GM08714 (cell line): ENCODE measurements around the gene RTN1.
"Not testable (repeated sequence)": the region's sequence is repeated elsewhere in the genome, so short reads cannot be mapped to it uniquely, and the experiment has no call there.

Experiments
- H3K4me3 ChIP-seq: fragments of 200-500 bp; sonication (Bioruptor generic); 2 replicates; pipeline ENCODE4 v1.5.1; 2014; ENCODE audit warnings: mild to moderate bottlenecking, low read length, inconsistent platforms
- ZNF274 ChIP-seq: IDR thresholded peaks from 2 replicates; pipeline ENCODE4 v1.6.1; 2012; ENCODE audit warnings: mild to moderate bottlenecking, low read depth, low read length

The RTN1 gene

DNA sequence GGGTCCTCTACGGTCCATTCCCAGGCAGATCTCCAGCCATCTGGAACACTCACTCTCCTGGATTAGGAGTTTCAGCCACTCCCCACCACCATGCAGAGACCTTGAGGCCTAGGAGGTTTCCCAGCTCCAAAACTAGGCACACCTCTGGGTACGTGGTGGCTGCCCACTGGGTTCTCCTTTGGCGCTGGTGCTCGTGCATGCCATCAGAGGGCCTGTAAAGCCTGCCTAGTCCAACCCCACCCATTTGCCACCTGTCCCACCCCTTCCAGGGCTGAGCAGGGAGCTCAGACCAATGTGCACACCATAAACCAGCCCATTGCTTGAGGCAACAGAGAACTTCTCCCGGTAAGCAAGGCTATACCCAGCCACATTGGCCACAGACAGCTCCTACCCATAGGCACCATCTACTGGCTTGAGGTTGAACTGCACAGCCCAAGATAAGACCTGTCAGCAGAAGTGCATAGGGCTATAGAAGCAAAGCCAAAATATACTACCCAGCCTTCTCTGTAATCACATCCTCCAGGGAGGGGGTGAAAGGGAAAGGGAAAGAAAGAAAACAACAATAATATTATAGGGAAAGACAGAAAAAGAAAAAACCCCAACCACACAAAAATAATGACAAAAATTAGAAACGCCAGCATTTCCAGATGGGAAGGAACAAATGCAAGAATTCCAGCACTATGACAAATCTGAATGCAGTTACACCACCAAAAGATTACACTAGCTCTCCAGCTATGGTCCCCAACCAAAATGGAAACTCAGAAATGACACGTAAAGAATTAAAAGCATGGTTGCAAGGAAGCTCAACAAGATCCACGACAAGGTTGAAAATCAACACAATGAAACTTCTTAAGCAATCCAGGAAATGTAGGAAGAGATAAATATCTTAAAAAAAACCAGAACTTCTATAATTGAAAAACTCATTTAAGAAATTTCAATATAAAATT lies 182.1 kb downstream of the RTN1 start:
- no peak for TF ChIP-seq ZNF274
- H3K4me3 ChIP-seq: no peak overlapping the region

DNA sequence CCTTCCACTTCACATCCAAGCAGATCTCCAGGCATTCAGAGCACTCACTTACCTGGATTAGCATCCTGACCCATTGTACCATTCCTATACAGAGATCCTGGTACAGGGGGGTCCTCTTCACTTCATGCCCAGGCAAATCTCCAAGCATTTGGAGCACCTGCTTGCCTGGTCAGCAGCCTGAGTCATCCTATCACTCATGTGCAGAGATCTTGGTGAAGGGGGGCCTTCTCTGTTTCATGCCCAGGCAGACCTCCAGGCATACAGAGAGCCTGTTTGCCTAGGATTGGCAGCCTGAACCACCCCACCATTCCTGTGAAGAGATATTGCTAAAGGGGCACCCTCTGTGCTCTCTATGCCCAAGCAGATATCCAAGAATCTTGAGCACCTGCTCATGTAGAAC lies 182.9 kb downstream of the RTN1 start:
- TF ChIP-seq ZNF274: no peak
- H3K4me3 ChIP-seq: no peak overlapping the region

DNA sequence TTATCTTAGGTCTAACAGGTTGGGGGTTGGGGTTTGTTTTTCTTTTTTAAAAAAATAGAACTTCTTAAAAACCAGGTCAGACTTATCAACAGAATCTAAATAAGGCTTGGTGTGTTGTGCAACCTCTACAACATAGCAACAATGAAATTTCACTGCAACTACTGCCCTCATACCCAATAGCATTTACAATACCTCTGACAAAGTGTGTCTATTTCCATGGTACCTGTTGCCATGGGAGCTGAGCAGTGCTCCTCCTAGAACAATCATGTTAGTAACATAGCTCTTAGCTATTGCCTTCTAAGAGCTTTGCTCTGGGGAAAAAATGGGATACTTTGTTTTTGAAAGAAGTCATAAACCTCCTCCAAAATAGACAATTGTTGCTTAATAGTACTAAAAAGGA lies 190.7 kb downstream of the RTN1 start:
- no peak for TF ChIP-seq ZNF274
- H3K4me3 ChIP-seq: no peak overlapping the region

DNA sequence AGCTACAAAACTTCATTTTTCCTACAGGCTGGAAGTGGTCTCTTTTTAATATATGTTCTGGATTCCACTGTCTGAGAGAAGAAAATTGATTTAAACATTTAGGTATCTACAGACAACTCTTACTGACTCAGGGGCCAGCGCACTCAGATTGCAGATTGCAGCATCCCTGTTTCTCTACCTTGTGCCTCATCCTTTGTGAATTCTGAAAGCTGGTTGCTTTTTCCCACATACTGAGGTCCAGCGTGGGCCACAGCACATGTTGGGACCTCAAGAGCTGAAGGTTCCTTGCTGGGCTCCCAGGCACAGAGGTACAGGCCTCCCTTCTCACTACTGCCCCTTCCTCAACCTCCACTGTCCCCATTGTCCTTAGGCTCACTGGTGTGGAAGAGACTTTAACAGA lies 192.2 kb downstream of the RTN1 start:
- no peak overlapping the region for H3K4me3 ChIP-seq
- TF ChIP-seq ZNF274: no peak

DNA sequence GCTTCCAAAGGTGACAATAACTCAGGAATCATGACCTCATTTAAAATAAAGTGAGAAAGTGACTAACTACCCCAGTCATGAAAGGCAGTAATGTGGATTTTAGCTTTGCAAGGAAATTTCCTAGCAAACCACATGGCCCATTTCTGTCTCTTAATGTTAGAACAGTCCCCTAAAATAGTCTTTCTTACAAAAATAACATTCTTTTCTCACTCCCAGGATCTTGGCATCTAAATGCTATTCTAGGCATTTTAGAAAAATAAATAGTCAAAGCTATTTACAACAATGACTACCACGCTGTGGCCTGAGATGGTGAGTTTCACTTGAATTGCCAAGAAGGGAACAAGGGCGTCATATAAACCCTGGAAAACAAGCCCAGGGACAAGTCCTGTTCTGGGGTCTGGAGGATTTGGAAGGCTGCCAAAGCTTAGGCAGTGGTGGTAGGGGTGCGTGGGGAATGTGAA lies 192.8 kb downstream of the RTN1 start:
- no peak for TF ChIP-seq ZNF274
- no peak overlapping the region for H3K4me3 ChIP-seq

DNA sequence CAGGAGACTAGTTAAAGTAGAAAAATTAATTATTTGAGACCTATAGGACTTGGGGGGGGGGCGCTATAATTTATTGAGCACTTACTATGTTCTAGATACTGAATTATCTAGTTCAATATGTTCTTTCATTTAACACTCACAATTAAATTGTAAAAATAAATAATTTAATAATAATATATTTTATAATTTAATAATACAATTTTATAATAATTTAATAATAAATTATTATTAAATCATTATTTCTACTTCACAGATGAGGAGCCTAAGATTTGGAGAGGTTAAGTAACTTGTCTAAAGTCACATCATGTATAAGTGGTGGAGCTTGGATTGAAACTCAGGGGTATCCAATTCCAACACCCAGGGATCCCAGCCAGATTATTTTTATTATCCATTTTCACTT lies 195.2 kb downstream of the RTN1 start:
- no peak for TF ChIP-seq ZNF274

DNA sequence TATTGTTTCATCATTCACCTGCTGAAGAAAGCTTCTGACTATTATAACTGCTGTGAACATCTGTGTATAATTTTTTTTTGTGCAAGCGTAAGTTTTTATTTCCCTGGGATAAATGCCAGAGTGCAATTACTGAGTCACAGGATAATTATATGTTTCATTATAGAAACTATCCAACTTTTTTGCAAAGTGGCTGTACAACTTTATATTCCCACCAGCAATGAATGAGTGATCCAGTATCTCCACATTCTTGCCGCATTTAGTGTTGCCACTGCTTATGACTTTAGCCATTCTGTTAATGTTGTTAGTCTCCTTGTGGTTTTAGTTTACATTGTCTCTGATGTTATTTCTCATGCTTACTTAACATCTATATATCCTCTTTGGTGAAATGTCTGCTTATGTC lies 205.8 kb downstream of the RTN1 start:
- TF ChIP-seq ZNF274: no peak

More for the DNA sequence above, 195.2 kb downstream of the RTN1 start:
- H3K4me3 ChIP-seq: no peak overlapping the region

DNA sequence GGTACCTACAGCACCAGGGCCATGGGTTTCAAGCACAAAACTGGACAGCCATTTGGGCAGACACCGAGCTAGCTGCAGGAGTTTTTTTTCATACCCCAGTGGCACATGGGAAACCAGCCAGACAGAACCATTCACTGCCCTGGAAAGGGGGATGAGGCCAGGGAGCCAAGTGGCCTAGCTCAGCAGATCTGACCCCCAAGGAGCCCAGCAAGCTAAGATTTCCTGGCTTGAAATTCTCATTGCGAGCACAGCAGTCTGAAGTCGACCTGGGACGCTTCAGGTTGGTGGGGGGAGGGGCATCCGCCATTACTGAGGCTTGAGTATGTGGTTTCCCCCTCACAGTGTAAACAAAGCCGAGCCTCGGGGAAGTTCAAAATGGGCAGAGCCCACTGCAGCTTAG lies 212.8 kb downstream of the RTN1 start:
- no peak overlapping the region for H3K4me3 ChIP-seq
- TF ChIP-seq ZNF274: no peak

More for the DNA sequence above, 205.8 kb downstream of the RTN1 start:
- no peak overlapping the region for H3K4me3 ChIP-seq

DNA sequence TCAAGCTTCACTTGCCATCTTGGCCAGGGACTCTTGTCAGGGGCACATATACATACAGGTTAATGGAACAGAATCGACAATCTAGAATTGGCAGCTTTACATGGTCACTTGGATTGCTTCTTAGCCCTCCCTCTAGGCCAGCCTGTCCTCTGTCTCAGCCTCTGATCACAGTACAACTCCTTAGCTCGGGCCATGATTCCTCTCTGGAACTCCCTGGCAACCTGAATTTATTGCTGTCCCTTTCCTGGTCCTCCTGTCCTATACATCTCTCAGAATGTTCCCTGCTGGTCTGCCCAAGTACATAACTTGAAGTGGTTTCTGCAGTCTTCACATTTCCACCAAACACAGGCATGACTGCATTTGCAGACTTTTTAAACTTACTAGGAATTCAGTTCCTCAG lies 214.1 kb downstream of the RTN1 start:
- no peak overlapping the region for H3K4me3 ChIP-seq
- no peak for TF ChIP-seq ZNF274

DNA sequence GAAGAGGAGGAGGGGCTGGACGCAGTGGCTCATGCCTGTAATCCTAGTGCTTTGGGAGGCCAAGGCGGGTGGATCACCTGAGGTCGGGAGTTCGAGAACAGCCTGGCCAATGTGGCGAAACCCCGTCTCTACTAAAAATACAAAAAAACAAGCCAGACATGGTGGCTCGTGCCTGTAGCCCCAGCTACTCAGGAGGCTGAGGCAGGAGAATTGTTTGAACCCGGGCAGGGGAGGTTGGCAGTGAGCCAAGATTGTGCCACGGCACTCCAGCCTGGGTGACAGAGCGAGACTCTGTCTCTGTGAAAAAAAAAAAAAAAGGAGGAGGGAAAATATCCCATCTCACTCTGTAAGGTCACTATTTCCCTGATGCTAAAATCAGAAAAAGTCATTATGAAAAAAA lies 216.4 kb downstream of the RTN1 start:
- not testable (repeated sequence) for H3K4me3 ChIP-seq

DNA sequence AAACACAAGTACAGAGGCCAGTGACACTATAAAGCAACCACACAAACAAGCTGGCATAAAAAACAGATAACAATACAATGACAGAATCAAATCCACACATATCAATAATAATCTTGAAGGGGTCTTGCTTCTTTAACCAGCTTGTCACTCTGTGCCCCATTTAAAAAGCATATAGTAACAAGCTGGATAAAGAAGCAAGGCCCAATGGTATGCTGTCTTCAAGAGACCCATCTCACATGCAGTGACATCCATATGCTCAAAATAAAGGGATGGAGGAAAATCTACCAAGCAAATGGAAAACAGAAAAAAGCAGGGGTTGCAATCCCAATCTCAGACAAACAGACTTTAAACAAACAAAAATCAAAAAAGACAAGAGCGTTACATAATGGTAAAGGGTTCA lies 223.7 kb downstream of the RTN1 start:
- not testable (repeated sequence) for H3K4me3 ChIP-seq

DNA sequence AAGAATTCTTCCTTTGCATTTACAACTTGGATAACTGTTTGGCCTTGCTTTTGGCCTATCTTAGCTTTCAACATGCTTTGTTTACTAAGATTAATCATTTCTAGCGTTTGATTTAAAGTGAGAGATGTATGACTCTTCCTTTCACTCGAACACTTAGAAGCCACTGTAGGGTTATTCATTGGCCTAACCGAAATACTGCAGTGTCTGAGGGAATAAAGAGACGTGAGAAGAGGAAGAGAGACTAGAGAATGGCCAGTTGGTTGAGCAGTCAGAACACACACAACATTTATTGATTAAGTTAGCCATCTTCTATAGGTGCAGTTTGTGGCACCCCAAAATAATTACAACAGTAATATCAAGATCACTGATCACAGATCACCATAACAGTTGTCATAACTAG lies 231.7 kb downstream of the RTN1 start:
- no peak for TF ChIP-seq ZNF274
- H3K4me3 ChIP-seq: no peak overlapping the region

DNA sequence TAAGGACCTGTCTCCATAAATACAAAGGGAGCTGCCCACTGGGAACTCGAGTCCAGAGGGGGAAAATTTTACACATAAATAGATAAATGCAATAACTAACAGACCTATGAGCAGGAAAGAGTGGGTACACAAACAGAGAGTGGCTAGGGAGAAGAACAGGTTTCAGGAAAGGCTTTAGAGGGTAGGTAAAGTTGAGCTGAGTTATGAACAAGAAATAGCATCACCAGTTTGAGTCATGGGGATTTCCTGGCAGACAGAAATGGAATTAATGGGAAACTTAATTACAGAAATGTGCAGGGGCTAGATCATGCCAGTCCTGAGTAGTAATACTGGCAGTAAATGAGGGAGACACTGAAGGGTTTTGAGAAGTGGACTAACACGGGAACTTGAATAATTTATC lies 236.0 kb downstream of the RTN1 start:
- TF ChIP-seq ZNF274: no peak
- no peak overlapping the region for H3K4me3 ChIP-seq

DNA sequence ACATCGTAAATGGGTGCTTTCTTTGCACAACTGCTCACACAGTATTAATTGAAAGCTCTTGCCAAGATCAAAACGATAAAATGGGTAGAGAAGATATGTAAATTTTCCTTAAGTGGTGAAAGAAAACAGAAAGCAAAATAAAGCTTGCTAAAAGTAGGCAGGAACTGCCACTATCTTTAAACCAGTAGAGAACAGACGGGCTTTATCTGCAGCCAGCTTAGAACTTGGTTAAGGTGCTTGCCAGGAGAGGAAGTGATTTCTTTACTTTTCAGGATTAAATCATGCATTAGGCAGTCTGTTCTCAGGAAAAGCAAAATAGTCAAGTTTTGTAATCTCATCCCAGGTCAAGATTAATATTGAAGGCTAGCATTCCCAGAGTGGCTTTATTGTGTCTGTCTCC lies 237.1 kb downstream of the RTN1 start:
- TF ChIP-seq ZNF274: no peak
- H3K4me3 ChIP-seq: no peak overlapping the region

DNA sequence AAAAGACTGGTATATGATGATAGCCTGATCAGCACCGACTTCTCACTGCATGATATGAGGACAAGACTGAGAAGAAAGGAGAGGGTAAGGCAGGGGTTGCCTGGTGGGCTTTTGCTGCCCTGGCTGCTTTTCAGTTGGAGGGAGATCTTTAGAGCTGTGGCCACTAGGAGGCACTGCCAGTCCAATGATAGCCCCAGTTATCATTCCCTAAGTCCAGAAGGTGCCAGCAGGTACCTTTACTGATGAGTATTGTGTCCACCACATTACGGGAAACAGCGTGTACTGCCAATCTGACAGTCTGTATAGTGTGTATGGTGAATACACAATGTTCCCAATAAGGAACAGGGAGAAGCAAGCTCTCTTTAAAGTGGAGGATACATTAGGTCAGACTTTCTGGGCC lies 238.2 kb downstream of the RTN1 start:
- TF ChIP-seq ZNF274: no peak
- H3K4me3 ChIP-seq: no peak overlapping the region

DNA sequence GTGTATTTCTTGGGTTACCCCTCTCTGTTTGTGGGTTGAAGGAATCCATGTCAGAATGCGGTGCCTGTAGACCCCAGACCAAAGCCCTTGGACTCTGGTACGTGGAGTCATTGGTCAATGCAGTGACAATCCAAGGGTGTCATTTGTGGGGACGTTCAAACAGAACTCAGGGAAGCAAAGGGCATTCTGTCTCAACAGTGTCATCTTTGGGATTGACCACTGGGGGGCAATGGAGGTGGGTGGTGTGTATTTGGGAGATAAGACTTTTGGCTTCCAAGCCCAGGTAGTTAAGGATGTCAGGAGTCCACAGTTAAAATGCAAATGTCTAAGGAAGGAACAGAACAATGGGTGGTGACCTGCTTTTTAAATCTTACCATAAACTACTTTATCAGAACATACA lies 239.3 kb downstream of the RTN1 start:
- no peak overlapping the region for H3K4me3 ChIP-seq

More for the DNA sequence above, 239.3 kb downstream of the RTN1 start:
- TF ChIP-seq ZNF274: no peak
